SK-N-MC (cell line): ENCODE data around the gene C17orf67.

Source experiments
- EZH2 ChIP-seq: fragments of 200-600 bp; sonication (generic); IDR thresholded peaks from one replicate; pipeline ENCODE4 v1.6.1; 2017; ENCODE audit warnings: antibody characterized with exemption
- POLR2AphosphoS5 ChIP-seq: IDR thresholded peaks from 2 replicates; pipeline ENCODE4 v1.6.1; 2012; ENCODE audit warnings: mild to moderate bottlenecking, low read depth, low read length, borderline replicate concordance

GRCh38 chr17:56765449-56765848 lies 68.3 kb downstream of the C17orf67 start:
- no peak for TF ChIP-seq POLR2AphosphoS5
- no peak for TF ChIP-seq EZH2
